H9 (cell line): ENCODE measurements around the gene TGFB1I1. TPM values are rescaled to one million over a fixed set of nuclear protein-coding genes. Genes with fewer than 3 reads are reported as not detected.
A peak's percentile ranks its signal among the peaks of the same experiment; 100 is the strongest.

Experiments
- DNase-seq: peaks from one replicate; pipeline ENCODE4 v3.0.0-alpha.2; 2017
- H2AFZ ChIP-seq: one replicate; pipeline ENCODE4 v1.6.1; 2013; ENCODE audit warnings: mild to moderate bottlenecking, low read length, control low read depth, moderate library complexity
- H2AK5ac ChIP-seq: 2 replicates; pipeline ENCODE4 v1.6.1; 2013; ENCODE audit warnings: low read length, control low read depth, mixed read lengths; ENCODE audit not compliant: insufficient read length
- H2BK120ac ChIP-seq: one replicate; pipeline ENCODE4 v1.6.1; 2013; ENCODE audit warnings: low read depth, mild to moderate bottlenecking, low read length, control low read depth, inconsistent platforms; ENCODE audit not compliant: poor library complexity, severe bottlenecking
- H2BK12ac ChIP-seq: 2 replicates; pipeline ENCODE4 v1.6.1; 2013; ENCODE audit warnings: low read length, control low read depth, mixed read lengths, low read depth; ENCODE audit not compliant: insufficient read length
- H2BK15ac ChIP-seq: 2 replicates; pipeline ENCODE4 v1.6.1; 2013; ENCODE audit warnings: low read depth, low read length, control low read depth
- H2BK20ac ChIP-seq: one replicate; pipeline ENCODE4 v1.6.1; 2013; ENCODE audit warnings: low read depth, mild to moderate bottlenecking, low read length, control low read depth, inconsistent platforms; ENCODE audit not compliant: poor library complexity, severe bottlenecking
- H2BK5ac ChIP-seq: 2 replicates; pipeline ENCODE4 v1.6.1; 2013; ENCODE audit warnings: low read length, control low read depth, mixed read lengths; ENCODE audit not compliant: insufficient read length
- H3K14ac ChIP-seq: 2 replicates; pipeline ENCODE4 v1.6.1; 2013; ENCODE audit warnings: low read length, control low read depth; ENCODE audit not compliant: insufficient read depth
- H3K18ac ChIP-seq: 2 replicates; pipeline ENCODE4 v1.6.1; 2013; ENCODE audit warnings: low read depth, mild to moderate bottlenecking, mixed read lengths, low read length, control low read depth; ENCODE audit not compliant: insufficient read length
- H3K23ac ChIP-seq: 2 replicates; pipeline ENCODE4 v1.6.1; 2013; ENCODE audit warnings: low read length, control low read depth, mixed read lengths, low read depth; ENCODE audit not compliant: insufficient read length
- H3K23me2 ChIP-seq: 2 replicates; pipeline ENCODE4 v1.6.1; 2013; ENCODE audit warnings: low read depth, mild to moderate bottlenecking, mixed read lengths, low read length, control low read depth; ENCODE audit not compliant: insufficient read length, poor library complexity, severe bottlenecking
- H3K27ac ChIP-seq: 2 replicates; pipeline ENCODE4 v1.5.1; 2013; ENCODE audit warnings: low read length, control low read depth, mixed read lengths, low read depth; ENCODE audit not compliant: insufficient read length
- H3K27me3 ChIP-seq: 2 replicates; pipeline ENCODE4 v1.6.1; 2013; ENCODE audit warnings: low read length, control low read depth, inconsistent platforms; ENCODE audit not compliant: insufficient read depth
- H3K4ac ChIP-seq: 2 replicates; pipeline ENCODE4 v1.6.1; 2013; ENCODE audit warnings: low read depth, mild to moderate bottlenecking, control low read depth, inconsistent platforms, low read length, moderate library complexity
- H3K4me1 ChIP-seq: 2 replicates; pipeline ENCODE4 v1.6.1; 2013; ENCODE audit warnings: low read length, control low read depth, inconsistent platforms; ENCODE audit not compliant: insufficient read depth
- H3K4me2 ChIP-seq: 2 replicates; pipeline ENCODE4 v1.6.1; 2013; ENCODE audit warnings: low read length, control low read depth, mixed read lengths; ENCODE audit not compliant: insufficient read length, insufficient read depth
- H3K56ac ChIP-seq: 2 replicates; pipeline ENCODE4 v1.6.1; 2013; ENCODE audit warnings: low read depth, mild to moderate bottlenecking, mixed read lengths, low read length, control low read depth; ENCODE audit not compliant: insufficient read length
- H3K79me1 ChIP-seq: 2 replicates; pipeline ENCODE4 v1.6.1; 2013; ENCODE audit warnings: low read depth, mild to moderate bottlenecking, moderate library complexity, low read length, control low read depth, inconsistent platforms; ENCODE audit not compliant: insufficient read depth, poor library complexity, severe bottlenecking
- H3K79me2 ChIP-seq: 2 replicates; pipeline ENCODE4 v1.6.1; 2013; ENCODE audit warnings: low read length, control low read depth, inconsistent platforms; ENCODE audit not compliant: insufficient read depth
- H3K9ac ChIP-seq: 2 replicates; pipeline ENCODE4 v1.6.1; 2013; ENCODE audit warnings: low read length, control low read depth, mixed read lengths; ENCODE audit not compliant: insufficient read length; ENCODE audit errors: extremely low read depth
- H3K9me3 ChIP-seq: one replicate; pipeline ENCODE4 v1.6.1; 2013; ENCODE audit warnings: low read depth, low read length, inconsistent platforms; ENCODE audit not compliant: control insufficient read depth
- H3T11ph ChIP-seq: one replicate; pipeline ENCODE4 v1.6.1; 2013; ENCODE audit warnings: mild to moderate bottlenecking, low read length, control low read depth, inconsistent platforms
- H4K20me1 ChIP-seq: one replicate; pipeline ENCODE4 v1.6.1; 2013; ENCODE audit not compliant: control insufficient read depth, insufficient read length, insufficient read depth
- H4K5ac ChIP-seq: 2 replicates; pipeline ENCODE4 v1.6.1; 2013; ENCODE audit warnings: low read depth, mild to moderate bottlenecking, mixed read lengths, low read length, control low read depth; ENCODE audit not compliant: insufficient read length
- H4K8ac ChIP-seq: replicated peaks from 2 replicates; pipeline ENCODE4 v1.6.1; 2013; ENCODE audit warnings: low read length, control low read depth, mixed read lengths, low read depth; ENCODE audit not compliant: insufficient read length
- H4K91ac ChIP-seq: 2 replicates; pipeline ENCODE4 v1.6.1; 2013; ENCODE audit warnings: low read depth, mild to moderate bottlenecking, moderate library complexity, mixed read lengths, low read length, control low read depth; ENCODE audit not compliant: insufficient read length
- H3K27ac Mint-ChIP-seq, 3 experiments: 2 replicates in 2 of 3; 3 replicates in 1 of 3; pipeline ENCODE4 v1.8.0; 2020 to 2021; ENCODE audit warnings: mixed read lengths in 3 of 3, mild to moderate bottlenecking in 1 of 3, moderate library complexity in 1 of 3
- H3K27me3 Mint-ChIP-seq: 2 replicates; pipeline ENCODE4 v1.8.0; 2021; ENCODE audit warnings: low read depth, mild to moderate bottlenecking, moderate library complexity, mixed read lengths
- H3K36me3 Mint-ChIP-seq, 3 experiments: 2 replicates in 2 of 3; 3 replicates in 1 of 3; pipeline ENCODE4 v1.8.0; 2020 to 2021; ENCODE audit warnings: low read depth in 3 of 3, mixed read lengths in 3 of 3; ENCODE audit not compliant: insufficient read depth in 1 of 3
- H3K4me1 Mint-ChIP-seq, 2 experiments: 2 replicates each; pipeline ENCODE4 v1.8.0; 2020; ENCODE audit warnings: mixed read lengths in 2 of 2
- H3K4me3 Mint-ChIP-seq, 2 experiments: 2 replicates in 1 of 2; 3 replicates in 1 of 2; pipeline ENCODE4 v1.8.0; 2020 to 2021; ENCODE audit warnings: mild to moderate bottlenecking in 2 of 2, mixed read lengths in 2 of 2, moderate library complexity in 1 of 2
- H3K9me3 Mint-ChIP-seq, 2 experiments: 2 replicates in 1 of 2; 3 replicates in 1 of 2; pipeline ENCODE4 v1.8.0; 2020; ENCODE audit warnings: mild to moderate bottlenecking in 2 of 2, mixed read lengths in 2 of 2, moderate library complexity in 1 of 2
- CTCF ChIP-seq: fragments of 200-600 bp; sonication (generic); conservative IDR thresholded peaks from 3 replicates; pipeline ENCODE4 v1.8.0; 2021; ENCODE audit warnings: antibody characterized with exemption, mild to moderate bottlenecking
- WGBS: extraction: QIAGEN DNeasy Blood & Tissue Kit; methylation state at CpG from one replicate; pipeline ENCODE4 v1.1.7; 2013; ENCODE audit warnings: missing lambda C conversion rate, low lambda C conversion rate, mixed read lengths; ENCODE audit not compliant: insufficient read length; ENCODE audit errors: extremely low coverage; 5-methylcytosine and 5-hydroxymethylcytosine counted together
- total RNA-seq: library from RNA; stranded (reverse); gene quantifications from 2 replicates; pipeline ENCODE4 v1.2.1, GENCODE V29; 2021

TGFB1I1 gene
- total RNA-seq, 1 experiment from 2014 or later = 15.4 TPM

- Histone ChIP-seq H3K4me2 (peak overlapping the region; percentile 62), H3K14ac (no peak overlapping the region), H3K9me3 (no peaks in the 10 kb centered on the region), H3K27me3 (peaks cover 13% of the 10 kb centered on the region; the same call in 1 of the 2 replicates), H2AK5ac (no peak overlapping the region), H2BK12ac (no peak overlapping the region), H2AFZ (no peak overlapping the region), H4K91ac (no peak overlapping the region), H2BK5ac (no peak overlapping the region), H3K79me1 (no peaks in the 10 kb centered on the region), H4K20me1 (no peaks in the 10 kb centered on the region), H3K79me2 (no peaks in the 10 kb centered on the region), H3K27ac (no peak overlapping the region), H3K23me2 (peaks cover 11% of the 10 kb centered on the region), H3K9ac (no peak overlapping the region), H2BK20ac (no peak overlapping the region), H3K56ac (no peak overlapping the region), H4K8ac (no peak overlapping the region), H4K5ac (no peak overlapping the region), H2BK120ac (no peak overlapping the region), H2BK15ac (no peak overlapping the region), H3K4ac (no peak overlapping the region), H3K23ac (no peak overlapping the region), H3K4me1 (no peaks in the 10 kb centered on the region), H3T11ph (no peak overlapping the region), H3K18ac (no peak overlapping the region)
- Mint-ChIP-seq H3K4me1 (peaks cover 8 to 13% of the 10 kb centered on the region in 2 experiments), H3K36me3 (peaks cover 9 to 19% (median 11%) of the 10 kb centered on the region in 3 experiments), H3K9me3 (peaks cover 0 to 2% of the 10 kb centered on the region in 2 experiments; a peak in 1 of 5 replicates), H3K27me3 (peaks cover 66% of the 10 kb centered on the region), H3K27ac (no peak overlapping the region), H3K4me3 (peak overlapping the region; percentile 67 to 84)
- WGBS = no CpG with 5 or more reads among the region's 48 CpGs
- TF ChIP-seq CTCF = no peak
- no peak for DNase-seq
Observed at GRCh38 chr16:31487071-31487719, 15.2 kb downstream of the TGFB1I1 start.
